Testis (tissue), 3 donors: Measurements from ENCODE around the gene PTPN2. TPM values are rescaled to one million over a fixed set of nuclear protein-coding genes. Genes with fewer than 3 reads are reported as not detected.
A peak's percentile ranks its signal among the peaks of the same experiment; 100 is the strongest.

Source experiments
- DNase-seq: peaks from one replicate; pipeline ENCODE4 v3.0.0-alpha.2; 2019
- H3K27ac ChIP-seq, 2 donors: fragments of 200-600 bp; sonication (generic); one replicate each; pipeline ENCODE4 v1.5.1; 2019
- H3K27me3 ChIP-seq: fragments of 200-600 bp; sonication (generic); one replicate; pipeline ENCODE4 v1.5.1; 2019
- H3K36me3 ChIP-seq: fragments of 200-600 bp; sonication (generic); one replicate; pipeline ENCODE4 v1.5.1; 2017; ENCODE audit warnings: low read depth; ENCODE audit errors: missing control alignments
- H3K4me1 ChIP-seq: fragments of 200-600 bp; sonication (generic); one replicate; pipeline ENCODE4 v1.5.1; 2019
- H3K4me3 ChIP-seq, 2 donors: fragments of 200-600 bp; sonication (generic); one replicate each; pipeline ENCODE4 v1.5.1; 2017 to 2019
- H3K9me3 ChIP-seq: fragments of 200-600 bp; sonication (generic); one replicate; pipeline ENCODE4 v1.5.1; 2017
- POLR2A ChIP-seq: fragments of 450-650 bp; IDR thresholded peaks from one replicate; pipeline ENCODE4 v1.6.1; 2017; ENCODE audit warnings: antibody characterized with exemption, mild to moderate bottlenecking, moderate library complexity
- WGBS, 2 donors: methylation state at CpG; one replicate each; pipeline ENCODE4 v1.1.5; 2018; 5-methylcytosine and 5-hydroxymethylcytosine counted together
- intact Hi-C: fragments of 100-400 bp; cut with DNase I; formaldehyde crosslinking; loops from one replicate; pipeline ENCODE4 v1.15.1; 2023; ENCODE audit warnings: low total_unique reads
- polyA plus RNA-seq: library from polyadenylated mRNA; stranded (reverse); fragments of 350-450 nt; fragmentation: Illumina TruSeq; extraction: RNeasy Lipid Tissue Mini Kit (QIAGEN cat#74804); gene quantifications from one replicate; pipeline ENCODE4 v1.2.3, GENCODE V29; 2014; ENCODE audit warnings: low read depth, low replicate concordance; ENCODE audit not compliant: insufficient read depth
- total RNA-seq, 2 donors: library from RNA; depleted of rRNA; stranded (reverse); fragments of >200 nt; gene quantifications; one replicate each; pipeline ENCODE4 v1.2.3, GENCODE V29; 2016
- TF ChIP-seq, protein P1 (sequence below), 3 experiments: fragments of 450-650 bp in 2 of 3; fragments of 200-600 bp in 1 of 3; sonication (generic) in 1 of 3; IDR thresholded peaks; one replicate each; pipeline ENCODE4 v1.5.1; 2016 to 2019; ENCODE audit warnings: antibody characterized with exemption in 3 of 3, mild to moderate bottlenecking in 2 of 3, moderate library complexity in 1 of 3

PTPN2 gene
- total and polyA plus RNA-seq, 3 donors from 2014 or later = 24.5 to 41.5 (median 37.4) TPM

DNA sequence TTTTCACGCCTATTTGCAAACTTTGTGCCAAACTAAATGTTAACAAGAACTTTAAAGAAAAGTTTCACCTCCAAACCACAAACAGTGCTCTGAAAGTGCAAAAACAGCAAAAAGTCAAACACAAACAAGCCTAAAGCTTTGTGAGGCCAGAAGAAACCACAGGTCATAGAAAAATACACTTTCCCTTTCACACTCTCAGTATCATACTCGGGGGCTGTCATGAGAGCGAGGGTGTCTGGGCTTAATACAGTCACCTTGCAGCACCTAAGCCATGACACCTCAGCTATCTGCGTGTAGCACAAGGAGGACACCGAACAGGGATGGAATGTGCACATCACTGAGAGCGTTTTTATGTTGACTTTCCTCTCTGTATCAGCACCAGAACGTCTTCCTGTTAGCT lies 37.1 kb upstream of the PTPN2 start:
- Histone ChIP-seq H3K27ac (no peak overlapping the region), H3K9me3 (no peaks in the 10 kb centered on the region), H3K4me3 (no peak overlapping the region), H3K27me3 (no peaks in the 10 kb centered on the region), H3K36me3 (no peaks in the 10 kb centered on the region), H3K4me1 (no peaks in the 10 kb centered on the region)
- 76 to 87% methylated on average over 7 of the region's 7 CpGs for WGBS, 2 donors
- DNase-seq = no peak
- no peak for TF ChIP-seq POLR2A
- TF ChIP-seq, protein P1, sequence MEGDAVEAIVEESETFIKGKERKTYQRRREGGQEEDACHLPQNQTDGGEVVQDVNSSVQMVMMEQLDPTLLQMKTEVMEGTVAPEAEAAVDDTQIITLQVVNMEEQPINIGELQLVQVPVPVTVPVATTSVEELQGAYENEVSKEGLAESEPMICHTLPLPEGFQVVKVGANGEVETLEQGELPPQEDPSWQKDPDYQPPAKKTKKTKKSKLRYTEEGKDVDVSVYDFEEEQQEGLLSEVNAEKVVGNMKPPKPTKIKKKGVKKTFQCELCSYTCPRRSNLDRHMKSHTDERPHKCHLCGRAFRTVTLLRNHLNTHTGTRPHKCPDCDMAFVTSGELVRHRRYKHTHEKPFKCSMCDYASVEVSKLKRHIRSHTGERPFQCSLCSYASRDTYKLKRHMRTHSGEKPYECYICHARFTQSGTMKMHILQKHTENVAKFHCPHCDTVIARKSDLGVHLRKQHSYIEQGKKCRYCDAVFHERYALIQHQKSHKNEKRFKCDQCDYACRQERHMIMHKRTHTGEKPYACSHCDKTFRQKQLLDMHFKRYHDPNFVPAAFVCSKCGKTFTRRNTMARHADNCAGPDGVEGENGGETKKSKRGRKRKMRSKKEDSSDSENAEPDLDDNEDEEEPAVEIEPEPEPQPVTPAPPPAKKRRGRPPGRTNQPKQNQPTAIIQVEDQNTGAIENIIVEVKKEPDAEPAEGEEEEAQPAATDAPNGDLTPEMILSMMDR (IDR thresholded peaks at IDR 0.05) = no peak
- intact Hi-C loops = no loop called here

- 35 to 54% methylated on average over 15 to 74 of the region's 75 CpGs for WGBS, 2 donors
- TF ChIP-seq, protein P1 (IDR thresholded peaks at IDR 0.05) = no peak
- no peak for TF ChIP-seq POLR2A
- Histone ChIP-seq H3K27ac (no peak overlapping the region), H3K36me3 (no peaks in the 10 kb centered on the region), H3K27me3 (no peaks in the 10 kb centered on the region), H3K4me3 (peak overlapping the region; percentile 34 to 58), H3K9me3 (no peaks in the 10 kb centered on the region), H3K4me1 (peaks cover 3% of the 10 kb centered on the region)
- DNase-seq = no peak
- intact Hi-C loops = no loop called here
These were observed 28.1 kb upstream of the PTPN2 start for GRCh38 chr18:12911929-12912703.

DNA sequence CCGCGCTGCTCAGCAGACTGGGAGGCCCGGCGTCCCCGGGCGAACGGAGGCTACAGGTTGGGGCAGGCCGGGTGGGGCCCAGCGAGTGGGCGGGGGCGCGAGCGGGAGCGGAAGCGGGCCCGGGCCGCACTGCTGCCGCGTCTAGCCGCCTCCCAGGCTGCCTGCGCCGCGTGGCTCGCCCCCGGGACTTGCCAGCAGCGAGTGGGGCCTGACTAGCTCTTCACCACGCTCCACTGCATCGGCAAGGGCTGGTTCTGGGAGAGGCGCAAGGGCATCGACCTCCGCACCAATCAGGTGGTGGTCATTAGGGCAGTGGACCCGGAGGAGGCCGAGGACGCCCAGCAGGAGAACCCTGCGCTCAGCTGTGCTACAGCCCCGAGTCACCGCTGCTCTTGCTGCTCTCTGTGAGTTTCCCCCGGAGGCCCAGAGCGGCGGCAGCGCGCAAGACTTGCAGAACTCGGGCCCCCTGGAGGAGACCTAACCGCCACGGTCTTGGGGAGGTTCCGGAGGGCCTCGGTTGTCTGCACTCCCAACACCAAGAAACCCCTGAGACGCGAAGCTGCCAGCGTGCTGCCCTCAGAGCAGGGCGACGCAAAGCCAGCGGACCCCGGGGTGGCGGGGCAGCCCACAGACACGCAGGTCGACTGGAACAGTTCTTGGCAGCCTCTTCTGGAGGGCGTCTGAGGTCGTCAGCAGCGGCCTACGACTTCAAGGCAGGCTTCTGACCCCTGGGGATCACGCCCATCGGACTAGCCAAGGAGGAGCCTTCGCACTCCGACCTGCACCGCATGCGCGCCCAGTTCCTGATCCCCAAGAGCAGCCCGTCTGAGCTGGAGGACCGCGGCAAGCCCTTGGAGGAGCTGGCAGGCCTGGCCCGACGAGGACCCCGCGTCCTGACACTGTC lies 27.2 kb upstream of the PTPN2 start:
- peak; percentile 33 for DNase-seq
- TF ChIP-seq POLR2A = no peak
- TF ChIP-seq, protein P1 (IDR thresholded peaks at IDR 0.05) = no peak

GRCh38 chr18:12908706-12909105 lies 24.7 kb upstream of the PTPN2 start:
- Histone ChIP-seq H3K9me3 (no peaks in the 10 kb centered on the region), H3K27ac (no peak overlapping the region), H3K36me3 (no peaks in the 10 kb centered on the region), H3K4me3 (no peak overlapping the region), H3K27me3 (no peaks in the 10 kb centered on the region), H3K4me1 (peaks cover 8% of the 10 kb centered on the region)
- DNase-seq = no peak
- intact Hi-C loops = no loop called here
- WGBS, 2 donors = 75 to 89% methylated on average over 4 of the region's 4 CpGs
- TF ChIP-seq, protein P1 (IDR thresholded peaks at IDR 0.05) = no peak
- TF ChIP-seq POLR2A = no peak

More for the DNA sequence above, 27.2 kb upstream of the PTPN2 start:
- 26 to 43% methylated on average over 10 to 61 of the region's 75 CpGs for WGBS, 2 donors
- no peaks in the 10 kb centered on the region for H3K36me3 ChIP-seq
- intact Hi-C loops = no loop called here
- H3K9me3 ChIP-seq = no peaks in the 10 kb centered on the region
- H3K4me1 ChIP-seq = peaks cover 8% of the 10 kb centered on the region
- H3K4me3 ChIP-seq = peak overlapping the region; percentile 34 to 58
- H3K27me3 ChIP-seq = no peaks in the 10 kb centered on the region
- no peak overlapping the region for H3K27ac ChIP-seq
